Measurements from ENCODE around the gene MEGF8.

DNA sequence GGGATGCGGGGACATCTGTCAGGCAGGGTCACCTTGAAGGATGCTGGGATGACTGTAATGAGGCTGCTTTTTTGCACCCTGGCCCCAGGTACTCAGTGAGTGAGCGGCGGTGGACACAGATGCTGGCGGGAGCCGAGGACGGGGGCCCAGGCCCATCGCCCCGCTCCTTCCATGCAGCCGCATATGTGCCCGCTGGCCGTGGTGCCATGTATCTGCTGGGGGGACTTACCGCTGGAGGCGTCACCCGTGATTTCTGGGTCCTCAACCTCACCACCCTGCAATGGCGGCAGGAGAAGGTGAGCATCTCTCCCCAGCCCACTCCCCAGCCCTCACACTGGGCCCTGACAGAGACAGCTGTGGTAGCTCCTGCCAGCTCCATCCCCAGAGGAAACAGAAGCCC, 31.3 kb downstream of the MEGF8 start:
- TF ChIP-seq, protein P1, sequence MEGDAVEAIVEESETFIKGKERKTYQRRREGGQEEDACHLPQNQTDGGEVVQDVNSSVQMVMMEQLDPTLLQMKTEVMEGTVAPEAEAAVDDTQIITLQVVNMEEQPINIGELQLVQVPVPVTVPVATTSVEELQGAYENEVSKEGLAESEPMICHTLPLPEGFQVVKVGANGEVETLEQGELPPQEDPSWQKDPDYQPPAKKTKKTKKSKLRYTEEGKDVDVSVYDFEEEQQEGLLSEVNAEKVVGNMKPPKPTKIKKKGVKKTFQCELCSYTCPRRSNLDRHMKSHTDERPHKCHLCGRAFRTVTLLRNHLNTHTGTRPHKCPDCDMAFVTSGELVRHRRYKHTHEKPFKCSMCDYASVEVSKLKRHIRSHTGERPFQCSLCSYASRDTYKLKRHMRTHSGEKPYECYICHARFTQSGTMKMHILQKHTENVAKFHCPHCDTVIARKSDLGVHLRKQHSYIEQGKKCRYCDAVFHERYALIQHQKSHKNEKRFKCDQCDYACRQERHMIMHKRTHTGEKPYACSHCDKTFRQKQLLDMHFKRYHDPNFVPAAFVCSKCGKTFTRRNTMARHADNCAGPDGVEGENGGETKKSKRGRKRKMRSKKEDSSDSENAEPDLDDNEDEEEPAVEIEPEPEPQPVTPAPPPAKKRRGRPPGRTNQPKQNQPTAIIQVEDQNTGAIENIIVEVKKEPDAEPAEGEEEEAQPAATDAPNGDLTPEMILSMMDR (IDR thresholded peaks at IDR 0.05), result no peak
- no peak for TF ChIP-seq POLR2A (IDR thresholded peaks at IDR 0.05)
